Activated naive CD4-positive, alpha-beta T cell treated with anti-CD3 and anti-CD28 coated beads, Interleukin-2, amount 50 U/mL, for 24 hours (primary cell): Measurements from ENCODE around the gene WNK2.

Experiments used
- H3K27ac Mint-ChIP-seq: one replicate; pipeline ENCODE4 v1.8.0; 2021; ENCODE audit warnings: mild to moderate bottlenecking, mixed read lengths
- H3K27me3 Mint-ChIP-seq: one replicate; pipeline ENCODE4 v1.8.0; 2021; ENCODE audit warnings: mixed read lengths
- H3K36me3 Mint-ChIP-seq: one replicate; pipeline ENCODE4 v1.8.0; 2021; ENCODE audit warnings: mixed read lengths
- H3K4me1 Mint-ChIP-seq: one replicate; pipeline ENCODE4 v1.8.0; 2021; ENCODE audit warnings: mixed read lengths
- H3K4me3 Mint-ChIP-seq: one replicate; pipeline ENCODE4 v1.8.0; 2021; ENCODE audit warnings: mild to moderate bottlenecking, mixed read lengths
- H3K9me3 Mint-ChIP-seq: one replicate; pipeline ENCODE4 v1.8.0; 2021; ENCODE audit warnings: mixed read lengths

WNK2 gene

DNA sequence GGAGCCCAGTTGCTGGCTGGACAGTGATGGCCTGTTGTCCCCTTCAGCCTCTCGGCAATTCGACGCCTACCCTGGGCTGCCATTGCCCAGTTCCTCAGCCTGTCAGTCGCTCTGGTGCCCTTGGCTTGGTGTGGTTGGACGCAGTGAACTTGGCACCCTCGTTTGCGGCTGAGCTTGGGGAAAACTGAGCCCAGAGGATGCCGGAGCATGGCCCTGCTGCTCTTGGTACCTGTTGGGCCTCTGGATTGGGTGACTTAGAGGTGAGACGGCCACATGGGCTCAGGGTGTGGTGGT, 16.5 kb downstream of the WNK2 start:
- Mint-ChIP-seq H3K4me1 (peaks cover 4% of the 10 kb centered on the region), H3K27ac (no peak overlapping the region)

DNA sequence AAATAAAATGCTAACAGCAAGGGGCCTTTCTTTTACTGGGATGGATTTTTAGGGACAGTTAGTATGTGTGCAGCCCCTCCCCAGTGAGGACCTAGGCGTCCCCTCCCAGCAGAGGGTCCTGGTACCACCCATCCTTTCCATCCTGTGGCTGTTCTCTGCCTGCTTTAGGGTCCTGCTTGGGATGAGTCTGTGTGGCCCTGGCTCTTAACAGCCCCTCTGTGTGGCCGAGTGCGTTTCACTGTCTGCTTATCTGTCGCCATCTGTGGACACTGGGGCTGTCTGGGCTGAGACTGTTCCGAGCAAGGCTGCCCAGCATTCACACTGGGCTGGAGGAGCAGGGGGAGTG, 17.0 kb downstream of the WNK2 start:
- Mint-ChIP-seq H3K27ac (no peak overlapping the region), H3K9me3 (no peaks in the 10 kb centered on the region), H3K36me3 (no peaks in the 10 kb centered on the region), H3K4me1 (peaks cover 4% of the 10 kb centered on the region), H3K4me3 (no peak overlapping the region), H3K27me3 (no peaks in the 10 kb centered on the region)

More for the DNA sequence above, 16.5 kb downstream of the WNK2 start:
- no peak overlapping the region for H3K4me3 Mint-ChIP-seq
- H3K36me3 Mint-ChIP-seq, result no peaks in the 10 kb centered on the region
- H3K9me3 Mint-ChIP-seq, result no peaks in the 10 kb centered on the region
- no peaks in the 10 kb centered on the region for H3K27me3 Mint-ChIP-seq

DNA sequence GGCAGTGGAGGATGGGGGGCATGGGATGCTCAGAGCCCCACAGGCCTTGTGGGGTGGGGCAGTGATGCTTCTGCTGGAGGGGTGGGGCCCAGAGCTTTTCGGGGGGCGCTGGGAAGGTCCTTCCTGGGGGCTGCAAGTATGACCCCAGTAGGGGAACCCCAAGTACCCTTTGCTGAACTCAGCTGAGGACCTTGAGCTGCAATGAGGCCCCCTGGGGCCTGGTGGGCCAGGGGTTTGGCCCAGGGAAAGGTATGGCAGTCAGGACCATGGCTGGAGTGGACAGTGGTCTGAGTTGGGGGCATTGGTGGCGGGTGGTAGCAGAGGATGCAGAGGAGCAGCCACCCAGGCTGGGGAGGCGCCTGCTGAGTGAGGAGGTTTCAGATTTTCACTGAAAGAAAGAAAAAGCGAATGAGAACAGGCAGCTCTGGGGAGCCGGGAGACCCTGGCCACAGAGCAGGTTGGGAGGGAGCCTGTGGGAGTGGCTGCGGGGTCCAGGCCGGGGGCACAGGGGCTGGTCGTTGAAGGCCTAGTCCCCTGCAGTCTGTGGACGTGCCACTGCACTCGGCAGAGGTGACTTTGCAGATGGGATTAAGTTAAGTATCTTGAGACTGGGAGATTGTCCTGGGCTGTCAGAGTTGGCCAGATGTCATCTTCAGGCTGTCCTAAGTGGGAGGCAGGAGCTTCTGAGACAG, 19.2 kb downstream of the WNK2 start:
- H3K36me3 Mint-ChIP-seq, result no peaks in the 10 kb centered on the region
- no peak overlapping the region for H3K4me3 Mint-ChIP-seq
- H3K4me1 Mint-ChIP-seq, result peaks cover 4% of the 10 kb centered on the region
- H3K27me3 Mint-ChIP-seq, result no peaks in the 10 kb centered on the region
- peak overlapping the region; percentile 55 for H3K27ac Mint-ChIP-seq
- no peaks in the 10 kb centered on the region for H3K9me3 Mint-ChIP-seq

DNA sequence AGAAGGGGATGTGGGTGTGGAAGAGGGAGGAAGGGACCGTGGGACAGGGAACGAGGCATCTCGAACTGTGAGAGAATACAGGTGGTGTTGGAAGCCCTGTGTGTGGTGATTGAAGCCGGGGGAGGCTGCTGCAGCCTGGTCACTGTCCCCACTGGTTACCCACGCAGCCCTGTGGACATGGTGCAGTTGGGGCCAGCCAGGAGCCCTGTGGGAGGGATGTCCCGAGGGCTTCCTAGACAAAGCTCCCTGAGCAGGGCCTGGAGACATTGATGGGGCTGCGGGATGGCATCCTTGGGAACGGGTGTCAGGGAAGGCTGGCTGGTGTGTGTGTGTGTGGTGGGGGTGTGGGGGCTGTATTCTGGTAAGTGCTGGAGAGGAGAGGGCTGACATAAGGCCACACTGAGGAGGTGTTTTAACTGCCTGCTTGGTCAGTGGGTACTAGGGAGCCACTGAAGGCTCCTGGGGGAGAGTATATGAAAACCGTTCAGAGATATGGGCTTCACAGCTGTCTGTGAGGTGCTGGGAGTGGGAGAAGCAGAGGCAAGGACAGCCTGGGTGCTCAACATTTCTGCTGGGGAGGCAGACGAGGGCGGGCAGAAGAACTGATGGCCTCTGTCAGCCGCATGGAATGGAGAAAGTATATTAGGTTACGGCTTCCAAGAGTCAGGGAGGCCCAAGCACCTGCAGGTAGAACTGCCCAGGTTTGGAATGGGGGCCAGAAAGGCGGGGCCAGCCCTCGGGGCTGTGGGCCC, 20.0 kb downstream of the WNK2 start:
- Mint-ChIP-seq H3K27ac (no peak overlapping the region), H3K4me3 (no peak overlapping the region), H3K9me3 (no peaks in the 10 kb centered on the region), H3K36me3 (no peaks in the 10 kb centered on the region), H3K4me1 (peaks cover 4% of the 10 kb centered on the region), H3K27me3 (no peaks in the 10 kb centered on the region)

DNA sequence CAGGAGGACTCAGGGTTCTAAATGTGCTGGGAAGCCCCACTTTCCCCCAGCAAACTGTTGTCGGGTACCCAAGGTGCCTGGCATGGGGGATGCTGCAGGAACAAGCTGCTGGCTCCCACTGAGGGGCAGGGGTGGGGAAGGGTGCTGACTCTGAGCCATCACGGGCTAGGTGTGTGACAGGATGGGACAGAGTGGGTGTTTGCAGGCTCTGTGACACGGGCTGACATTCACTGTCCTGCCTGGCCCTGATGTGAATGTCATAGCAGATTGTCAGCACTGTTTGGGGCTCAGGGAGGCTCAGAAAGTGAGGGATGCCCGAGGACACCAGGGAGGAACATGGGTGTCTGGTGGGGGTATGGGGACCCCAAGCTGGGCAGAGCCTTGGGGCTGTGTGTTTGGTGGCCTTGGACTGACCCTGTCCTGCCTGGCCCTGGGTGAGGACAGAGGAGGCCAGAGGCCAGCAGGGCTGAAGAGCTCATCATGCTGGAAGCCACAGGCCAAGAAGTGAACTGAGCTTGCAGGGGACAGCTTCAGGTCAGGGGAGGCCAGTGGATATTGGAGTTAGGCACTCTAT, 20.6 kb downstream of the WNK2 start:
- Mint-ChIP-seq H3K36me3 (no peaks in the 10 kb centered on the region), H3K9me3 (no peaks in the 10 kb centered on the region), H3K27ac (no peak overlapping the region), H3K4me1 (peaks cover 4% of the 10 kb centered on the region), H3K27me3 (no peaks in the 10 kb centered on the region), H3K4me3 (no peak overlapping the region)

DNA sequence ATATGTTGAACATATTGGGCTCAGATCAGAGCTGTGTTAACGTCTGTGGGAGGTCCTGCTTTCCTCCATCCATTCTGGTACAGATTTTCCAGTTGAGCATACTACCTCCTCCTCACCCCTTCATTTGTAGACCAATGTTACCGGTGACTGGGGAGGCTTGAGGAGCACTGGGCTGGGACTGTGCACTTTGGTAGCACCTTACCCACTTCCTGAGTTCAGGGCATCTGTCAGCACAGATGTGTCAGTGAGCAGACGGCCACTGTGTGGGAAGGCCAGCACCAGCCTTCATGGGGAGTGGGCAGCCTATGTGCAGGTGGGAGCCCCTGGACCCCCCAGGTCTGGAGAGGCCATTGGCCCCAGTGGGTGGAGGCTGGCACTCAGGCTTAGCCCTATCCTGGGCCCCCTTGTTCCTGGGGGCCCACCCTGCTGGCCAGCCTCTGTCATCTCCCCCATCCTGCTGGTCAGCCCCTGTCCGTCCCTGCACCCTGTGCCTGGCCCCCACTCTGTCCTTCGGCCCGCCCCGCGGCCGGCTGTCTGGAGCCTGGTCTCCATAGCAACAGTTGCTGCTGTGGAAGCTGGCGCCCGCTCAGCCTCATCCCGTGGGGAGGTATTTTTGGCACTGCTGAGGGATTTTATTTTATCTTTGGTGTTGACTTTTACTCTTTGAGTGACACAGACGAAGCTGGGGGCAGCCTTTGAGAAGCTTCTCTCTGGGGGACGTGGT, 21.3 kb downstream of the WNK2 start:
- no peak overlapping the region for H3K4me3 Mint-ChIP-seq
- H3K9me3 Mint-ChIP-seq, result no peaks in the 10 kb centered on the region
- peaks cover 4% of the 10 kb centered on the region for H3K4me1 Mint-ChIP-seq
- H3K27ac Mint-ChIP-seq, result no peak overlapping the region
- H3K36me3 Mint-ChIP-seq, result no peaks in the 10 kb centered on the region
- H3K27me3 Mint-ChIP-seq, result no peaks in the 10 kb centered on the region

DNA sequence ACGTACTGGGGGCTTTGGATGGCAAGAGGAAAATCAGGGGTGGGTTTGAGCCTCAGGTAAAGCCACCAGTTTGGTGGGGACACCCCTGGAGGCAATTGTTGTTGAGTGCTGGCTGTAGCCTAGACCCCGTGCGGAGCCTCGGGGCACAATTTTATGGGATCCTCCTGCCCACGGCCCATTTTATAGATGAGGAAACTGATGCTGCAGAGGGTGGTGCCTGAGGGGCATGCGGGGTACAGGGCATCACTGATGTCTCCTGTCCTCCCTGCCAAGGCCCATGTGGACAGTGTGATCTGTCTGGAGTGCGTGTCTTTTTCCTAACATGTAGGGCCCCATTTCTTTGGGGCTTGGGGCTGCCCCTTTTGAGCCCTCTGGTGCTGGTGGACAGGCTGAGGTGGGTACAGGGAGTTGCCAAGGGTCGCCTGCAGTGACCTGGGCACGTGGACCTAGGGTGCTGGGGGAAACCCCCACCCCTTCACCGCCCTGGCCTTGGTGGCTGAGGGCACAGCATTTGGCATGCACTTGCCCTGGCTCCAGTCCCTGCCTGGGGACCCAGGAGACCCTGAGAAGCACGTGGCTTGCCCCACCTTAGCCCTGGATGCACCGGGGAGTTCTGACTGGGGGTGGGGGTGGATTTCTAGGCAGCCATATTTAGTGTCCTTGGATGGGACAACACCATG, 22.1 kb downstream of the WNK2 start:
- Mint-ChIP-seq H3K9me3 (no peaks in the 10 kb centered on the region), H3K36me3 (no peaks in the 10 kb centered on the region), H3K27me3 (no peaks in the 10 kb centered on the region)

DNA sequence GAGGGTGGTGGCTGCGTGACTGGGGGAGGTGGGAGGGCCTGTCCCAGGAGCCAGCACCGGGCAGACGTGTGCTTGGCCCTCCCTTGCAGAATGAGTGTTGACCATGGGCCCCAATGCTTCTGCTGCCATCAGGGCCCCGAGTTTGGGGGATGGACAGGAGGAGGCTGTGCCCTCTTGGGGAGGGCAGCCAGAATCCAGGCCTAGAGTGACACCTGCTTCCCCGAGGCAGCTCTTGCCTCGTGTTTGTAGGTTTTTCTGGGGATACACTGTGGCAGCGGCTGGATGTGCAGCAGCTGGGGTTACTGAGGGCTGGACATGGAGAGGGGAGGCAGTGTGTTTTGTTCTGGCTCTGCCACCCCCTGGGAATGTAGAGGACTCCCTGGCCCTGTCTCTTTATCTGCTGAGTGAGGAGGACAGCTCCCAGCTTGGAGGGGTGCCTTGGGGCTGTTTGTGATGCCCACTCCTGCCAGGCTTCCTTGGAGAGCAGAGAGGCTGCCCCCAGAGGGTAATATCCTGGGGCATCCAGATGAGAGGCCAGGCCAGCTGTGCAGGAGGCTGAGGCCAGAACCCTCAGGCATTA, 22.7 kb downstream of the WNK2 start:
- Mint-ChIP-seq H3K27me3 (no peaks in the 10 kb centered on the region), H3K9me3 (no peaks in the 10 kb centered on the region), H3K4me3 (no peak overlapping the region), H3K36me3 (no peaks in the 10 kb centered on the region), H3K4me1 (peaks cover 4% of the 10 kb centered on the region), H3K27ac (no peak overlapping the region)

More for the DNA sequence above, 22.1 kb downstream of the WNK2 start:
- Mint-ChIP-seq H3K4me1 (peaks cover 4% of the 10 kb centered on the region), H3K27ac (no peak overlapping the region), H3K4me3 (no peak overlapping the region)

DNA sequence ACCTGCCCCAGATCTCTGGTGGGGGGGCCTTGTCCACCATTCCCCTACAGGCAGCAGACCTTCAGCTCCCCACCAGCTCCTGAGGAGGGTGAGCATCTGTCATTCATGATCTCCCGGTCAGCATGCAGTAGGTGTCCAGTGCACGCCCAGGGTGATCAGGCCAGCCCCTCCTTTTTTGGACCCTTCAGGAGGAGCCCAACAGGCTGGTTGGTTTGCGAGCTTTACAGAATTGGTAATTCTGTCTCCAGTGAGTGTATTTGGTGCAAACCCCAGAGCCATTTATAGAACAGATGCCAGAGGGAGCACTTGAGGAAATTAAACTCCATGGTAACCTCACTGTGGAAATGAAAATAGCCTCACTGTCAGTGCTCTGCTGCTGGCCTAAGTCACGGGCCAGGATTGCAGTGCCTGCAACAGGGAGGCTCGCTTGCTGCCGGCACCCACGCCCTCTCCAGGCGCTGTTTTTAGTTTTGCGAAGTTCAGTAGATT, 23.4 kb downstream of the WNK2 start:
- no peak overlapping the region for H3K27ac Mint-ChIP-seq
- no peaks in the 10 kb centered on the region for H3K36me3 Mint-ChIP-seq
- H3K9me3 Mint-ChIP-seq, result no peaks in the 10 kb centered on the region

DNA sequence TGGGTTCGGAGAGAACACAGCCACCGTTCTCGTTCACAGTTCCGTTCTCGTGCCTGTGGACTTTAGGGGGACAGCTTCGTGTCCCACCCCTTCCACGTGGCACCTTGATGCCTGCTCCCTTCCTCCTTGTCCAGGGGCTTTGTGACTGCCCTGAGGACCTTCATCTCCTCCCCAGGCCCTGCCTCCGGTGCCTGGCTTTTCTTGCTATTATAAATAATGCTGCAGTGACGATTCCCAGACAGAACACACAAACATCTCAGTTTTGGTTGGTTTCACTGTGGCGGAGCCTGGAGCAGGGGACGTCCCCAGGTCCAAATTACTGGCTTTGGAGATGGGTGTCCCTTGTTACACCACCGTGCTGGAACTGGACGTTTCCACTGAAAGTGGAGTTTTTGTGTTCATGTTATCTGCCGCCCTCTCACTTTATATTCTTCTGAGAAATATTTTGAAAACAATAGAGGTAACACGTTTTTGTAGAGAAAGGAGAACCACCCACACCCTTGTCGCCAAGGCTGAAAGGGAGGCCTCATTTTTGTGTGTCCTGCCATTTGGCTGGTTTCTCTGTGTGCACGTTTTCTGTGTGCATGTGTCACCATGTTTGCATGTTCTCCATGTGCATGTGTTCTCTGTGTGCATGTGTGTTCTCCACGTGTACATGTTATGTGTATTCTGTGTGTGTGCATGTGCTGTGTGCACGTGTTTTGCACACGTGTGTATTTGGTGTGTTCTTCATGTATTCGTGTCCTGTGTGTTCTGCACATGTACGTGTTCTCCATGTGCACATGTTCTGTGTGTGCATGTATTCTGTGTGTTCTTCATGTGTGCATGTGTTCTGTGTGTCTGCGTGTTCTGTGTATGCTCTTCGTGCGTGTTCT, 24.2 kb downstream of the WNK2 start:
- Mint-ChIP-seq H3K9me3 (no peaks in the 10 kb centered on the region), H3K4me3 (no peak overlapping the region), H3K27ac (no peak overlapping the region), H3K4me1 (peaks cover 4% of the 10 kb centered on the region), H3K27me3 (no peaks in the 10 kb centered on the region), H3K36me3 (no peaks in the 10 kb centered on the region)

More for the DNA sequence above, 23.4 kb downstream of the WNK2 start:
- Mint-ChIP-seq H3K4me1 (peaks cover 4% of the 10 kb centered on the region), H3K4me3 (no peak overlapping the region), H3K27me3 (no peaks in the 10 kb centered on the region)

DNA sequence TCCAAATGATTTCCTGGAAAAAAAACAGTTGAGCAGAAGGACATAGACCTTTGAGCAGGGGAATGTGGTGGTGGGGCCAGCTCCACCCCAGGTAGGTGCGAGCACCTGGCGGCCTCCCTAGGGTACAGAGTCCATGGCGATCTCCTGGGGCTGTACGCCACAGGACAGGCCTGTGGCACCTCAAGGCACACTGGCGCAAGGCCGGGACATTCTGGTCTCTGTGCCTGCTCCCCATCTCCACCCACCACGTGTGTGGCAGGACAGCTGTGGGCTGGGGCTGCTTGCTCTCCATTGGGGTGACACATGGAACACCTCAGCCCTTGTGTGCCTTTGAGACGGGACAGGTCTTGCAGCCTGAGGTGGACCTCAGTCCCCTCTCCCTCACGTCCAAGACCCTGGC, 25.2 kb downstream of the WNK2 start:
- H3K27me3 Mint-ChIP-seq, result no peaks in the 10 kb centered on the region
- no peak overlapping the region for H3K4me3 Mint-ChIP-seq
- H3K27ac Mint-ChIP-seq, result no peak overlapping the region
- no peaks in the 10 kb centered on the region for H3K36me3 Mint-ChIP-seq
- no peaks in the 10 kb centered on the region for H3K9me3 Mint-ChIP-seq
- peaks cover 4% of the 10 kb centered on the region for H3K4me1 Mint-ChIP-seq

DNA sequence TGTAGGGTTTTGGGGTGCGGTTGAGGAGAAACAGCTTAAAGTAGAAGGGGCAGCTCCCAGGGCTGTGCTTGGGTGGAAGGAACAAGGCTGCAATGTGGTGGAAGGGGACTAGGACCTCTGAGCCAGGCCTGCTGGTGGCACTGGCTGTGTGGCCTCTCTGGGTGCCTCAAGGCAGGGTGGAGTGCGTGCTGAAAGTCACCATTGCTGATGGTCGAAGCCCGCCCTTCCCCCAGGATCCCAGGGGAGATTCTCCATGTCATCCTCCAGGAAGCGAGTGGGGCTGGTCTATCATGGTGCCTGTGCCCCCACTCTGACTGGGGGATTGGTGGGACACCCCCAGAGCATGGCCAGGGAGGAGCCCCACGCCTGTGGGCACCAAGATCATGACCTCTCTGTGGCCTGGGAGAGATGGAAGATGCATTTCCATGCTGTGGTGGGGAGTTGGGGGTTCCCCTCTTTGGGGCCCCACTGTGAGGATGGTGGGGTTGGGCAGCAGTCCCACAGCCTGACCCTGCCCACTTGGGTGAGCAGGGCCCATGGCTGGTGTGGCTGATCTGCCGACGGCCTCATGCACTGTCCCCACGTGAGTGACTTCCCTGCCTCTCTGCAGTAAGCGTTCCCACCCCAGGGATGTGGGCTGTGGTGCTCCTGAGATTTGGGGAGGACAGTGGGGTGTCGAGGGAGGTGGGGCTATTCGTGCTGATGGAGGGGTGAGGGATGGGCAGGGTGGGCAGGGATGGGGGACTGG, 25.8 kb downstream of the WNK2 start:
- Mint-ChIP-seq H3K9me3 (no peaks in the 10 kb centered on the region), H3K4me3 (no peak overlapping the region), H3K27ac (no peak overlapping the region), H3K36me3 (no peaks in the 10 kb centered on the region), H3K4me1 (peaks cover 3% of the 10 kb centered on the region), H3K27me3 (no peaks in the 10 kb centered on the region)

DNA sequence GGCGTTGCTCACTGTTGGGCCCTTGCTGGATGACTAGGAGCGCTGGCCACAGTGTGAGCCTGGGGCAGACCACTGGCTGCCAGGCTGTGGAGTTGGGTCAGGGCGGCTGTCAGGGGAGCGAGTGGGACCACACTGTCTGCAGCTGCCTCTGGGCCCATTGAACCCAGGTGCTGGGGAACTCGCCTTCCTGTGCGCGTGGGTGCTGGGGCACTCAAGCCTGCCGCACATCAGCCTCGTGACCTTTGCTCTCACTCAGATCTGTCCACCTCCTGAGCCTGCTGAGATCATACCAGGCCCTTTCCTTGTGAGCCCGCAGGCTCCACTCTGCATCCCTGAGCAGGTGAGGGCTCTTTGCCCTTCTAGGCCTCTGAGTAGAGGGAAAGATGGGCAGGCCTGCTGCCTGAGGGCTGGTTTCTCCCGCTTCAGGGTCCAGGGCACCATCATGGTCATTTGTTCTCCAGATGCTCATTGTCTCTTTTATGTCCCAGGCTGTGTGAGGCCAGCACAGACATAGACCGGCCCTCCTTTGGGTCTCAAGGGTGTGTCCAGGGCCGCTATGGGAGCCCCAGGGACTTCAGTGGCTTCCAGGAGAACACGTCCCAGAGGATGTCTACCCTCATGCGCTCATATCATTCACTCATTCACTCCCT, 26.5 kb downstream of the WNK2 start:
- peaks cover 2% of the 10 kb centered on the region for H3K9me3 Mint-ChIP-seq
- H3K4me1 Mint-ChIP-seq, result no peaks in the 10 kb centered on the region
- H3K4me3 Mint-ChIP-seq, result no peak overlapping the region
- H3K36me3 Mint-ChIP-seq, result peaks cover 2% of the 10 kb centered on the region
- H3K27ac Mint-ChIP-seq, result no peak overlapping the region
- H3K27me3 Mint-ChIP-seq, result no peaks in the 10 kb centered on the region
